CD4-positive, alpha-beta T cell treated with Interleukin-15 for 1 hour (primary cell): ENCODE measurements around the gene TECR.
"Not testable (repeated sequence)": the region's sequence is repeated elsewhere in the genome, so short reads cannot be mapped to it uniquely, and the experiment has no call there.

Experiments used
- DNase-seq: peaks from one replicate; pipeline ENCODE4 v3.0.0-alpha.2; 2020

TECR gene, protein sequence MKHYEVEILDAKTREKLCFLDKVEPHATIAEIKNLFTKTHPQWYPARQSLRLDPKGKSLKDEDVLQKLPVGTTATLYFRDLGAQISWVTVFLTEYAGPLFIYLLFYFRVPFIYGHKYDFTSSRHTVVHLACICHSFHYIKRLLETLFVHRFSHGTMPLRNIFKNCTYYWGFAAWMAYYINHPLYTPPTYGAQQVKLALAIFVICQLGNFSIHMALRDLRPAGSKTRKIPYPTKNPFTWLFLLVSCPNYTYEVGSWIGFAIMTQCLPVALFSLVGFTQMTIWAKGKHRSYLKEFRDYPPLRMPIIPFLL

GRCh38 chr19:14529254-14530004, at the start of gene TECR:
Gene TECR, plus strand, starts transcription at chr19:14529594. Its CDS starts 103 bp downstream, at chr19:14529697.
- peak; percentile 100 for DNase-seq

GRCh38 chr19:14479975-14480699, 49.3 kb upstream of the TECR start:
- peak; percentile 61 for DNase-seq

- no peak for DNase-seq
Measured at GRCh38 chr19:14480700-14481079, 48.7 kb upstream of the TECR start.

- no peak for DNase-seq
Measured at GRCh38 chr19:14482172-14482941, 47.0 kb upstream of the TECR start.

GRCh38 chr19:14487370-14488125, 41.8 kb upstream of the TECR start:
- DNase-seq = no peak

- no peak for DNase-seq
Measured at GRCh38 chr19:14492756-14493337, 36.5 kb upstream of the TECR start.

DNA sequence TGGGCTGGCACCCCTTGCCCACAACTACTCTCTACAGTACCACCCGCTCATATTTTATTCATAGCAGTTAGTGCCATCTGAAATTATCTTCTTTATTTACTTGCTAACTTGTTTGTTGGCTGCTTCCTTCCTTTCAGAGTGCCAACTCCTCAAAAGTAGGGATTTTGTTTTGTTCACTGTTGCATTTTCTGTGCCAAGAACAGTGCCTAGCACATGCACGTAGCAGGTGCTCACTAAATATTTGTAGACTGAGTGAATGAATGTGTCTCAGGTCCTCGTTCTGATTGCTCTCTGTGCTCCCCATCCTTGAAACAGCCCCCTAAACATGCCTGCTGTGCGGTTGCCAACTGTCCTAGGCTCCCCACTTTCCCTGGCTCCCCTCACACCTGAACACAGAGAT, 35.0 kb upstream of the TECR start:
- no peak for DNase-seq

DNA sequence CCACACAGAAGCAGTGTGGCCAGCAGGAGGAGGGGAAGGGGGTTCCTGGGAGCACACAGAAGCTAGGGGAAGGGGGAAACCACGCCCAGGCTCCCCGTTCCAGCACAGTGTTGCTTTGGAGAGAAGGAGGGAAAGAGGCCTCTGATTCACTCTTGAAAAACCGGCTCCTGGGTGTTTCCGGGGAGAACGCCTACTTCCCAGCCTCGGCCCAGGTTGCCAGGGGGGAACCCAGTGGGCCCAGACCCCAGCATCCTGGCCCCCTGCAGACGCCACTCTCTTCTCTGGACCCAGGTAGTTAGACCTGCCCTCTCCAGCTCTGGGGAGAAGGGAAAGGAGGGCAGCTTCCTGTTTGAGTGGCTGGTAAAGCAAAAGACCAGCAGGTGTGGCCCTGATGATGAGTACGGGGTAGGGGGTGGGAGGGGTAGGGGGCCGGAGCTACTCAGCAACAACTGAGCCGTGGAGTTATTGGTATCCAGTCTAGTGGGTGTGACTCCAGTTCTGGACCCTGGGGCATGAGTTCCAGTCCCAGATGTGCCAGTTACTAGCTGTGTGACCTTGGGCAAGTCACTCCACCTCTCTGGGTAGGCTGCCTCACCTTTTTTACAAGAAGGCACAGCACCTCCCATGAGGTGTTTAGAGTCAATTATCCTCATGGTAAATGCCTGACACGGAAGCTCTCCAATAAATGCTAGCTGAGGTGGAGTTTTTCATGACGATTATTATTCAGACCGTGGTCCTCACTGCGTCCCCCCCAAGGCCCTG, 34.3 kb upstream of the TECR start:
- DNase-seq = no peak

DNA sequence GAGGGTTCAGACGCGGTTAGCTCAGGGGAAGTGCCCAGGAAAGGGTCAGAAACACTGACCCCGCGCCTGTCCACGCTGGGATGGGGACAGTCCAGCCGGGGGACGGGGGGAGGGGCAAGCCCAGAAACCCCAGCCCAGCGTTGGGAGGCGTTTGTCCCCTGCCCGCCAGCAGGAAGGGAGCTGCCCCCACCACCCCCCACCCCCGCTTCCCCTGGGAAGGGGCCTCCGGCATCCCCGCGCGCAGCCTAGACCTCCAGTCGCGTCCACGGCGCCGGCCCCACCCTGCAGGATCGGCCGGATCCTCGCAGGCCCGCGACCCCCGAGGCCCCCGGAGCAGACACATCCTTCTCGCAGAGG, 33.7 kb upstream of the TECR start:
- no peak for DNase-seq

GRCh38 chr19:14496029-14496833, 33.2 kb upstream of the TECR start, which contains the start of gene GIPC1:
Gene GIPC1, minus strand, starts transcription at chr19:14496127. Its CDS starts 13,151 bp downstream, at chr19:14482976.
- DNase-seq = peak; percentile 80

- DNase-seq = no peak
Measured at GRCh38 chr19:14496834-14497227, 32.6 kb upstream of the TECR start.

GRCh38 chr19:14497228-14497921, 32.0 kb upstream of the TECR start:
- DNase-seq = no peak

GRCh38 chr19:14502334-14503092, 26.9 kb upstream of the TECR start:
- no peak for DNase-seq

DNA sequence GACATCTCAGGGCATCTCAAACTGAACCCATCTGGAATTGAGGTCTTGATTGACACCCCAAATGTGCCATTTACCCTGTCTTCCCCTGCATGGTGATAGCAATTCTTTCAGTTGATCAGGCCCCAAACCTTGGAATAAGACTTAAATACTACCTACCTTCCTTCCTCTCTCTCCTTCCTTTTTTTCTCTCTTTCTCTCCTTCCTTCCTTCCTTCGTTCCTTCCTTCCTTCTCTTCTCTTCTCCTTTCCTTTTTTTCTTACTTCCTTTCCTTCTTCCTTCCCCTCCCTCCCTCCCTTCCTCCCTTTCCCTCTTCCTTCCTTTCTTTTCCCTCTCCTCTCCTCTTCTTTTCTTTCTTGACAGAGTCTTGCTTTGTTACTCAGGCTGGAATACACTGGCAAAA, 26.1 kb upstream of the TECR start:
- DNase-seq = no peak

GRCh38 chr19:14504575-14504974, 24.8 kb upstream of the TECR start:
- not testable (repeated sequence) for DNase-seq

GRCh38 chr19:14505488-14506239, 23.7 kb upstream of the TECR start:
- peak; percentile 73 for DNase-seq

DNA sequence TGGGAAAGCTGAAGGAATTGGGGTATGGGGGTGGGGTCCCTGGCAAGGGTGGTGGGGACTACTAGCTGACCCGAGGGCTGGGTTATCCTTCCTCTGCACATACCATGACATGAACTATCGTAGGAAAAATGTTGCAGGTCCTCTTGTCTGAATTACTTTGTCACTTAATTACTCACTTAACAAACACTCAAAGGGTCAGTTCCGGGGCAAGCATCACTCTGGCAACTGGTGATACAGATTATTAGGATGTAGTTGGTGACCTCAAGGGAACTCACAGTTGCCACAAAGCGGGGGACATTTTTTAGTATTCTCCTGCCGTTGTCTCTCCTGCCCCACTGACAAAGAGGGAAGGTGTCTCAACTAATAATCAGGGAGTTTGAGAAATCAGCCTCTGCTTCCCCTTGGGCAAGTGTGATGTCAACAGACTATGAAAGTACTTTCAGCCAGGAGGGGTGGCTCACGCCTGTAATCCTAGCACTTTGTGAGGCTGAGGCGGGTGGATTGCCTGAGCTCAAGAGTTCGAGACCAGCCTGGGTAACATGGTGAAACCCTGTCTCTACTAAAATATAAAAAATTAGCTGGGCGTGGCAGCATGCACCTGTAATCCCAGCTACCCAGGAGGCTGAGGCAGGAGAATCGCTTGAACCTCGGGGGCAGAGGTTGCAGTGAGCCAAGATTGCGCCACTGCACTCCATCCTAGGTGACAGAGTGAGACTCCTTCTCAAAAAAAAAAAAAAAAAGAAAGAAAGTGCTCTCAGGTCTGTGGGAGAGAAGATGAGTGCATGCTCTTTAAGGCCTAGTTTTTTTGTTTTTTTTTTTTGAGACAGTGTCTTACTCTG, 21.5 kb upstream of the TECR start:
- peak; percentile 48 for DNase-seq
